Peyer's patch (tissue), 4 donors: ENCODE measurements around the gene GRM1.

Experiments used
- CTCF ChIP-seq, 6 experiments: fragments of 450-650 bp in 4 of 6; fragments of 200-600 bp in 2 of 6; sonication (generic) in 1 of 6; IDR thresholded peaks; one replicate each; pipeline ENCODE4 v1.5.1; 2017 to 2019; ENCODE audit warnings: antibody characterized with exemption in 6 of 6, mild to moderate bottlenecking in 3 of 6, moderate library complexity in 1 of 6
- POLR2A ChIP-seq, 2 donors: fragments of 450-650 bp; IDR thresholded peaks; one replicate each; pipeline ENCODE4 v1.5.1; 2017; ENCODE audit warnings: antibody characterized with exemption in 2 of 2, mild to moderate bottlenecking in 2 of 2, moderate library complexity in 2 of 2

- no peak for TF ChIP-seq POLR2A (IDR thresholded peaks at IDR 0.05)
- no peak for TF ChIP-seq CTCF (IDR thresholded peaks at IDR 0.05)
Measured at GRCh38 chr6:146419576-146419975, 390.7 kb downstream of the GRM1 start.
